Stimulated activated CD8-positive, alpha-beta memory T cell treated with anti-CD3 and anti-CD28 coated beads, Interleukin-12 subunit alpha, Interleukin-12 subunit beta, amount 100 ng/mL, for 24 hours (primary cell): Measurements from ENCODE around the gene MIX23.
A peak's percentile ranks its signal among the peaks of the same experiment; 100 is the strongest.
"Not testable (repeated sequence)": the region's sequence is repeated elsewhere in the genome, so short reads cannot be mapped to it uniquely, and the experiment has no call there.

Source experiments
- DNase-seq: peaks from one replicate; pipeline ENCODE4 v3.0.0-alpha.2; 2020; ENCODE audit errors: extremely low read depth

The MIX23 gene

DNA sequence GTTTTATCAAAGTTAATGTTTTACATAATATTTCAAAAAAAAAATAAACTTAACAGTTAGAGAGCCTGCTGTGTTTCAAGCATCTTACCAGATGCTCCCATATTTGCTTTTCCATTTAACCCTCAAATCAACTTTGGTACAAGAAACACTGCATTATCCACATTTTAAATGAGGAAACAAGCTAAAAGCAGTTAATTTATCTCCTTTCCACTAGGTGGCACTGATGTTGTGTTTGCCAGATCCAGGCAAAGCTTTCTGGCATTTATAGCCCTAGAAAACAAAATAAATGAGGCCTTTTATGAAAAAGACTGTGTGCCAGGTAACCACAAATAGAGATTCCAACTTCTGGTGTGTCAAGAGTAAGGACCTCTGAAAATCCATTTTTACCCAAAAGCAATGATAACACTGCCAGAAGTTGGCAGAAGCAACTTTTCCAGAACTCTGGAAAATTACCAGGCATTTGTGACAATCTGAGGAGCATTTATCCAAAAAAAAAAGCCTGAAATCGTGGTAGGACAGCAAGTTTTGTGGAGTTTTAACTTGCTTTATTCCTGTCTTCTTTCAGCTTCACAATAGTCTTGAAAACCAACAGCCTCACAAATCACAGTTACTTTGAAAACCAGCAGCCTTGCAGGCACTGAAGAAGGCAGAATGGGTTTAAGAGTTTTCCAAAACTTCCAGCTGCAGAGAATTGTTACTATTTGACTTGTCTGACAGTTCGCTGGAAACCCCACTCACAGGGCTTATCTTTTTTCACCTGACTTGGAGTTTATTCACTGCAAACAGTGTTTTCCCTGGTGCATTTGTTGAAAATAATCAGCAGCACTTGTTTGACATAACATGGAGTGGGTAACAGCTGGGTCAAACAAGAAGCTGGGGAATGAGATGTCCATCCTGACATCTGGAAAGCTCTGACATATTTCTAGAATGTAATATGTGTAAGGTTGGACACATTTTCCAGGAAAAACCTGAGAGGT, 10.1 kb upstream of the MIX23 start:
- no peak for DNase-seq

DNA sequence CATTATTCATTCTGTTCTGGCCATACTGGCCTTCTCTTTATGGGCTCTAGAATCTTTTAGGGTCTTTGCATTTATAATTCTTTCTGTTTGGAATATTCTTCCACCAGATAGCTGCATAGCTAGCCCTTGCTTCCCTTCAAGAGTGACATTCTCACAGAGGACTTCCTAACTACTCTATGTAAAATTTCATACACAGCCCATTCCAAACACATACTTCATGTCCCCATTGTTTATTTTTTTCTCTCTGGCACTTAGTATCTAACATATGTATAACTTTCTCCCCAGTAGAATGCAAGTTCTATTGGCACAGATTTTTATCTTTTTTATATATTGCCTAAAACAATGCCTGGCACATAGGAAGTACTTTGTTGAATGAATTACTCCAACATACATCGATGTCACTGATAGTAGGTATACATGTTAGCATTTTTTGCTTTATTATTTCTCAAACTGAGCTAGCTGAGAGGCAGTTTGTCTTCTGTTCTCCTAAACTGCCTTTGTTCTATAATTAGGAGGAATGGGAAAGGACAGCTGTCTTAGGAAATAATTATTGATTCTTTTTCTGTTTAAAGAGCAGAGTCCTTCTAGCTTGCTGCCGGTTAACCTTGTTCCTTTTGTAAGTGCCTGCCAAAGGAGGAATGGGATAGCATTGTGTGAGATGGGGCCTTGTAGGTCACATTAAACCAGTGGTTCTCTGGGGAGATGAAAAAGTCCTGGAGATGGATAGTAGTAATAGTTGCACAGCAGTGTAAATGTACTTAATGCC, 8.8 kb upstream of the MIX23 start:
- DNase-seq, result no peak

DNA sequence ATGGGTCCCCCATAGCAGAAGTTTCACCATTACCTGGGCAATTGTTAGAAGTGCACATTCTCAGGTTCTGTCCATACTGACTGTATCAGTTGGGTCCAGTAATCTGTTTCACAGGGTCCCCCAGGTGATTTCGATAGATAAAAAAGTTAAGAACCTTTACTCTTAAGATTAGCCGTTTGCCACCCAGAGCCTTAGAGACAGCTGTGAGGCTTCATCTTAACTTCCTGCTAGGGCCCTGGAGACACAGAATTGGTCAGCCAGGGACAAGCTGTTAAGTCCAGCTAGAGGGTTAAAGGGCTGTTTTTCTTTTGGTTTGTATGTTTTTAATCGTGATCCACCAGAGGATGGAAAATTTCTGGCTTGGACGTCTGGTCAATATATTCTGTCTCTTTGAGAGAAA, 7.6 kb upstream of the MIX23 start:
- DNase-seq, result no peak

DNA sequence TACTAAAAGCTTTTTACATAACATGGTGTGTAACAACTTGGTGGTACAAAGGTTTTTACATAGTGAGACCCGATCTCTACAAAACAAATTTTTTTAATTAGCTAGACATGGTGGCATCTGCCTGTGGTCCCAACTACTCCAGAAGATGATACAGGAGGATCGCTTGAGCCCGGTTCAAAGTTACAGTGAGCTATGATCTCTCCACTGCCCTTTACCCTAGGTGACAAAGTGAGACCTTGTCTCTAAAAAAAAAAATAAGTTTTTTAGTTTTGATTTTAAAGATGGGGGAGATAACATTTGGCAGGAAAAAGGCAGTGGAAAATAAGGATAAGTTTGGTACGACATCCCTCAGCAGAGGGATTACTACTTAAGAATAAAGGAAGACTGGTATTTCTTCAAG, 6.9 kb upstream of the MIX23 start:
- DNase-seq, result no peak

DNA sequence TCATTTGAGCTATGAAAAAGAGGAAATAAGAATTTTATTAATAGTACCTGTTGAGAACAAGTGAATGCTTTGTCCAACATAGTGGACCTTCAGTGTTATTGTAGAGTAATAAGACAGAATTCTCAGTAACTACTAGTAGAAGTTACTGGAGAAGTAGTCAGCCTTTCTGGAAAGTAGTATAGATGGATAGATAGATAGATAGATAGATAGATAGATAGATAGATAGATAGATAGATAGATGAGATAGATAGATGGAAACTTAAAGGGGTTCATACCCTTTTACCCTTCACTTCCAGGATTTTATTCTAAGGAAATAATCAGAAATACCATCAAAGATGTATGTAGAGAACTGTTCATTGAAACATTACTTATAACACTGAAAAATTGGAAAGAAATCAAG, 6.2 kb upstream of the MIX23 start:
- no peak for DNase-seq

DNA sequence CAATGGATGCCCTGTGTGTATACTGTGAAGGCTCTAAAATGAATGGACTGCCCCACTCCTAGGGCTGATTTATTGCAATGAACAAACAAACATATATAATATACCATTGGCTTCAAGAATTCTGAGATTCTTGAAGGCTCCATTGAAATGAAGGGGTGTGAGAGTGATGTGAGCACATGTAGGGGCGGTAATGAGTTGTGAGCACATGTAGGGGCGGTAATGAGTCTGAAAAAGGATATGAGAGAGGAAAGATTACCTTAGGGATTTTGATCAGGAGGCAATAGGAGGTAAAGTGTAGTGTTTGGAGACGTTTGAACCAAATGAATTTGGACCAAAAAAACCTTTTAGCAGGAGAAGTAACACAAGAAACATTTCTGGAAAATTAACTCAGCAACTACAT, 4.7 kb upstream of the MIX23 start:
- DNase-seq, result no peak

DNA sequence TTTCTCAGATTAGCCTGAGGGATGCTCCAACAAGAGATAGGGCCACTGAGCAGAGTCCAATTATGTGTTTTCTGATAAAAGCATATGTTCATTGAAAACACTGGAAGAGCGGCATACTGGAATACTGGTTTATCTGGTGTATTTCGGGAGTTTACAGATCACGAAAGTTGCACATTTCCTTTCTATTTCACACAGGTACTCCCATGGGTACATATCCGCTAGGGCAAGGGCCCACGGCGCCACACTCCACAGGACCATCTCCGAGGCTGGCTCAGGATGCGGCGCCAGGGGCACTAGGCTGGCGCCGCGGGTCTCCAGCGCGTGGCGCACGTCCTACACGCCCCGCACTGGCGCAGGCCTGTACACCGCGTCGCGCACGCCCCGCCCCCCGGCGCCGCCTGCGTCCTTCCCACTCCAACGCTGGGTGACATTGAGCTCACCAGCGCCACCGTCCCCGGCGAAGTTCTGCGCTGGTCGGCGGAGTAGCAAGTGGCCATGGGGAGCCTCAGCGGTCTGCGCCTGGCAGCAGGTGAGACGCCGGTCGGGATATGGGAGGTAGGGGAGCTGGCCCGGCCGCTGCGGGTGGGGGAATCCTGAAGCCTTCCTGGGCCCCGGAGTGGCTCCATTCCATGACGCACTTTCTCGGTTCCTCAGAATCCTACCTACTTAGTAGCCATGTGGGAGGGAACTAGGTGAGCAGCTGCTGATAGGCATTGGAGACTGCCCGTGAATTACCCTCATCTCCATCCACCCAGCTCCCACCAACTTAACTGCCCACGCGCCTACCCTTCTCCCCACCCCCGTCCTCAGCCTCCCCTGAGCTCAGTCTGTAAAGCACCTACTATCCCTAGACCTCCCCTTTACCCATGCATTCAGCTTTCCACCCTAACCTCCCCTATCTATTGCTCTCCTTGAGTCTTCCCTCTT, 1.0 kb upstream of the MIX23 start, which contains the start of gene FAM162A:
Gene FAM162A, plus strand, starts transcription at position 412 of the 927 bp plus-strand sequence. Its CDS starts 84 bp downstream, at position 496.
- DNase-seq, result peak; percentile 78

DNA sequence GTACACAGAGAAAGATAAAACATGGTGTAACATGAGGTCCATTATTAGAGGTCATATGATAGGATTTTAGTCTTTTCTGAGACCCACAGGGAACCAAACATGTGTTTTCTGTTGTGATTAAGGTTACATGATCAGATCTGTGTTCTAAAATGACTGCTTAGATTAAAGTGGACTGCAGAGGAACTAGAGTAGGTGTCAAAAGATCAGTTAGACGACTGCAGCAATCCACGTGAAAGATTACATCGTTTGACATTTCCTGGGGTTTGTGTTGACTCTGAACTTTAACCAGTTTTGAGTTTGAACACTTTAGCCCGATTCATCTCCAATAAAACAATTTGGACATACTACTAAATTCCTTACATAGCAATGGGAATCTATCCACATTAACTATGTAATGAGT, 5.1 kb downstream of the MIX23 start:
- DNase-seq, result no peak

DNA sequence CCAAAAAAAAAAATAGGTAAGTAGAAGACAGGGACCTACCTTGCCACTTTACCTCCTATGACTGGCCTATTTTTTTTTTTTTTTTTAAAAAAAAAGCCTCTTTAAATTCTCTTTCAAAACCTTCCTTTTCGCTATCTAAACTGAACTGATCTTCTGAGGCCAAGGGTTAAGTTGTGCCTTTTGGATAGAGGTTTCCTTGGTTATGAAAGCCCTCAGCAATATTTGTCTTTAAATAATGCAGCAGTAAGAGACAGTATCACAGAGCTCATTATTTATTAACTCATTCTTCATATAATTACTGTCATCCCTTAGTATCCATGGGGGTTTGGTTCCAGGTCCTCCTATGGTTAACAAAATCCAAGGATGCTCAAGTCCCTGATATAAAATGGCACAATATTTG, 9.0 kb downstream of the MIX23 start:
- no peak for DNase-seq

DNA sequence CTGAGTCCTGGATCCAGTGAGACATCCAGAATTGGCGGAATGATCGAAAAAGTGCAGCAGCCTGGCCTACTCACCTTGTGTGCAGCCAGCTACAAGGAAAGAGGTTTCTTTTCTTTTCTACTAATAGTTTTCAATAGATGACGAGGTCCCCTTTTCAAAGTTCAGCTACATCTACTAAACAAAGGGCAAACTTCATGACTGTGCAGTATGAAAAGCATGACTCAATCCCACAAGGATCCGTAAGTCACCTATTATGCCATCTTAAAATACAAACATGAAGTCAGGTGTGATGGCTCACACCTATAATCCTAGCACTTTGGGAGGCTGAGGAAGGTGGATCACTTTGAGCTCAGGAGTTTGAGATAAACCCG, 16.7 kb downstream of the MIX23 start:
- DNase-seq, result no peak

DNA sequence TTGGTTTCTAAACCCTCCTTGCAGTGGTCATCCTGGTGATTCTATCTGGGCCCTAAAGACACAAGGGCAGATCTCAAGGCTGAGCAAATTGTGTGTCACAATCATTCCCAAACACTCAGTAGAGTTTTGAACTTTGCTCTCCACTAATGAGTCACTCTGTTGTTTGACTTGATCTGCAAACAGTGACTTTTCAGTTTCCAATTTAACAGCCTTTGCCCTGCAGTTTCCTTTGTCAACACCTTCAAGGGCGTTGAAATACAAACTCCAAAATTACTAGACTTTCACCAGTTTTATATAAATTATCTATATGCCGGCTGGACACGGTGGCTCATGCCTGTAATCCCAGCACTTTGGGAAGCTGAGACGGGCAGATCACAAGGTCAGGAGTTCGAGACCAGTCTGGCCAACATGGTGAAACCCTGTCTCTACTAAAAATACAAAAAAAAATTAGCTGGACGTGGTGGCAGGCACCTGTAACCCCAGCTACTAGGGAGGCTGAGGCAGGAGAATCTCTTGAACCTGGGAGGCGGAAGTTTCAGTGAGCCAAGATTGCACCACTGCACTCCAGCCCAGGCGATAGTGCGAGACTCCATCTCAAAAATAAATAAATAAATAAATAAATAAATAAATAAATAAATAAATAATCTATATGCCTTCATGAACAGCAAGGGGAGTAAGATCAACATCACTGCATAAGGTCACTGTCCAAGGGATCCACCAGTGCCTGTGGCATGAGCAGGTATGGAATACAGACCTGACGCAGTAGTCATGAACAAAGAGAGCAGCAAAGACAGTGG, 17.3 kb downstream of the MIX23 start:
- not testable (repeated sequence) for DNase-seq

DNA sequence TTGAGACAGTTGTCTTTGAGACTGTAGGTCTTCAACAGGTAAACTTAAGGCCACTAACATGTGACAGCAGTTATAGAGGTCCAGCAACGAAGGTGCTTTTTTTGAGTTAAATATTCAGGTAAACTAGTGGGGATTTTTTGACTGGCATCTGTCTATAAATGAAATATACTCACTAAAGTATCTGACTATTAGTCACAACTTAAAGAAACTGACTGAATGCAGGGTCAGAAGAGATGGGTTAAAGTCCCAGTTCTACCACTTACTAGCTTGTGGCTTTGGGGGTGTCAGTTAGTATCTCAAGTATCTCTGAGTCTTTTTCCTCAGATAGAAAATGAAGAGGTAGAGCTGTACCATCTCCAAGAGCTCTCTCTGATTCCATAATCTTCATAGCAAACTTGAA, 18.0 kb downstream of the MIX23 start:
- DNase-seq, result no peak

DNA sequence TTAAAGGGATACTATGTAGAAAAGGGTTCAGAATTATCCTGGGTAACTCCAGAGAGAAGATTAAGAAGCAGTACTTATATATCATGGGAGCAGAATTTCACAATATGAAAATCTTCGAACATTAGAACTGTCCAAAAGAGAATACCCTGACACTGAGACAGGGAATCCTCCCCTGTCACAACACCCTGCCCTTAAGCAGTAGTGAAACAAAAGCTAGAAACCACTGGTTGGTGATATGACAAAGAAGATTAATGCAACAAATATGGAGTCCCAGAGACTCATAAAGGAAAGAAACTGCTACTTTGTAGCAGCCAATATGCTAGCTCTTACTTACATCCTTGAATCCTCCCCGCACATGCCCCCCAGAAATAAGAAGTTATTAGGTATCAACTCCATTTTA, 18.5 kb downstream of the MIX23 start:
- no peak for DNase-seq

DNA sequence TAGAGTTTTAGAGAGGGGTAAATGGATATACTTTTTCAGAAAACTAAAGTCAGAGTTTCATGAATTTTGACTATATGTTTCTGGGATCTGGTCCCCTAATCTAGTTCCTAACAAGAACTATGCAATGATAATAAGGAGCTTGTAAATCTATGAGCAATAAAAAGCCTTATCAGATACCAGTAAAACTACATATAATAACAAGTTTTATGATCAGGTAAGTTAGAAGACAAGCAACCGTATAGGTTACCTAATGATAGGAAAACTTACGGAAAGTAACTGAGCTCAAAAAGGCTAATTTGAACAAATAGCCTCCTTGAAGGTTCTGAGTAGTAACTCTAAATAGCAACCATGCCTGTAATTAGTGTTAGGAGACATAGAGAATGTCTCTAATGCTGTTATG, 21.0 kb downstream of the MIX23 start:
- no peak for DNase-seq

DNA sequence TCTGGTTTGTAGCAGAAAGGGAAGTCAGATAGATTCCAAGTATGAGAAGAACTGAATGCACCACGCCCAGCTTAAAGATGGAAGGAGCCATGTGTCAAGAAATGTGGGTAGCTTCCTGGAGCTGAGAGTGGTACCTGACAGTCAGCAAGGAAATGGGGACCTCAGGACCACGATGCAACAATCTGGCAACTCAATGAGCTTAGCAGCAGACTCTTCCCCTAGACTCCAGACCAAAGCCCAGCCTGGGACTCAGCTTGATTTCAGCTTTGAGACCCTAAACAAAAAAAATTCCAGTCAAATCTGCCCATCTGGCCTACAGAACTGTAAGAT, 24.4 kb downstream of the MIX23 start:
- DNase-seq, result no peak

DNA sequence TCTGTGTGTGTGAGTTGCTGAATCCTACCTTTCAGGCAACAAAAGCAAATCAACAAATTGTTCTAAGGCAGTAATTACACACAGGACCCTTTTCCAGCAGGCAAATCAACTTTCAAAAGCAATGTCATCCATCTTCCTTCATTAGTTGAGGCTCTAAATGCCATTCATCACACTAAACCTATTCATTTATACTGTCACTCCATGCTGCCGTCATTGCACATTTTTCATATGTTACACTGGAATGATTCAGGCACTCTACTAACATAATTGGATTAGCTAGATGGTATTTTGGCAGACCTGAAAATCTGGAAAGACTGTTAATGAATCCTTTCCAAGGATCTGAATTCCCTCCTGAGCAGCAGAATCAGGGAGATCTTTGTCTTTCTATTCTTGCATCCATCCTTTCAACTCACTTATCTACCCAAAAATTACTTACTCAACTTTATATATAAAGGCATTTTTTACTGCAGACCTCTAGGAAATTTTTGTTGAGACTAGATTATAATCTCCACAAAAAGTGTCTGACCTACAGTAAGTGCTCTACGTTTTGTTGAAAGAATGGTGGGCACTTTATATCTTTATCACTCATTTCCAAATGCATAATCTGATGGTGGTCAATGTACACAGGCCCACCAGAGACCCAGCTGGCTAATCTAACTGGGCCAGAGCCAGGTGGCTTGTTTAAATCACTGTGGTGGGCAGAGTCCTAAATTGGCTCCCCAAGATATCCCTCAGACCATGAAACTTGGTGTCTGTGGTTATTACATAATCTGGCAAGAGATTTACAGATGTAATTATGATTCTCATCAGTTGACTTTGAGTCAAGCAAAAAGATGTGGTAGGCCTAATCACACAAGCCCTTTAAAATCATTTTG, 25.0 kb downstream of the MIX23 start:
- no peak for DNase-seq

DNA sequence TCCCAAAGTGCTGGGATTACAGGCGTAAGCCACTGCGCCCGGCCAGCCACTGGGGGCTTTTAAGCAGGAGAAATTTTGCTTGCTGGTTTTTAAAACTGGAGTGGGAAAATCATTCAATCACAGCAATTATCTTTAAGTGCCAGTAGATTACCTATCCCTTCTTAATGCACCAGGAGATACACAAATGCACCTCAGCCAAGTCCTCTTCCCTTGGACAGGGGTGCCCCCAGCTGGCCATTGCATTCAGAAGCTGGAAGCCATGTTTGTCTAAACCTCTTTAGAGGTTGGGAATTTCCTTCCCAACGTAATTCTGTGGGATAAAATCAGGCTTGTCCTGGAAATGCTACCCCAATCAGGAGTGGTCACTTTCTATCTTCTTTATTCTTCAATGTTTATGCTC, 26.6 kb downstream of the MIX23 start:
- DNase-seq, result no peak

DNA sequence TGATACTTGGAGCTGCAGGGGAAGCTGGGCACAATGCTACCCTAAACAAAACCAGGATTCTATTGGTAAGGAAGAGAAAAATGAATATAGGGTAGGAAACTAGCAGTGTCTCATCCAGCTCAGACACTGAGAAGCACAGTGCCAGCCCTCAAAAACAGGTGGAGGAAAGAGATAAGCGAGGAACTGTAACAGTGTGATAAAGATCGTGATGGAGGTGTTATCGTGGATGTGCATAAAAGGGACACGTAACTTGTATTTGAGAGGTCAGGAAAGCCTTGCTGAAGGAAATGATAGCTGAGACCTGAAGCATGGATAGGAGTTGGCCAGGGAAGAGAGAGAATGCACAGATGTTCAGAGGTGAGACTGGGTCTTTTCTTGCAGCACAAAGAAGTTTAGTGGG, 27.4 kb downstream of the MIX23 start:
- no peak for DNase-seq

DNA sequence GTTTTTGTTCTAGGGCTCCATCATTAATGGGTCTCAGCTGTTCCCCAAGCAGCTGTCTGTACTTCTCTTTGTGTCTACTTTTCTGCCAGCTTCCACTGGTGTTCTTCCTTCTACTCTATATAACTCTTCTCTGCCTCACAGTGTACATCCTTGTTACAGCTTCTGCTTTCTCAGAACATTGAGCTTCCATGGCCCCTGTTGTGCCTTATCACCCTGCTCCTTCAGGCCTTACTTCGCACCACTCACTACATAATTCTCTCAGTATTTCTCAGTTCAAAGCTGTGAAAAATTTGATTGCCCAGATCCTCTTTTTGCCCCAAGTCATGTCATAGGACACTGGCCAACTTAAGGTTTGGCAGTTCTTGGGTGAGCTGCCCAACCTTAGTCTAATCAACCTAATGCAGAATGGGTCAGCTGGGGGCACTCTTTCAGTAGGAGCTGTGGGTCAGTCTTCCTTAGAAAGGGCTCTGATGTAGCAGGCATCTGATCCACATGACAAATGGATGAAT, 29.1 kb downstream of the MIX23 start:
- no peak for DNase-seq

DNA sequence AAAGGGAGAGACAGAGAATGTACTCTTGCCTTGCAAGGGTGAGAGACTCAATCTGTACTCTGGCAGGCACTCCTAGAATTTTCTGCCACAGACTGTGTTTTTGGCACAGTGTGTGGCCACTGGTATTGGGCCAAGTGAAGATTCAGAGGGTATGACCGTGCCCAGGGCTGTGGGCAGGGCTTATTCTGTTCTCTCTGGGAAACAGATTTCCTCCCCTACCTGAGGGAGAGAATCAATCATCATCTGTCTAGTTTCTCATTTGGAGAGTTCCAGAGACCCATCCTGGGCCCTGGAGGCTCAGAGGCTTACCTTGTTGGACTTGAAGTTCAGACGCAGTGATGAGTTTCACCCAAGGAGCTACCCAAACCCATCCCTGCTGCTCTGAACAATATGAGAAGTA, 29.8 kb downstream of the MIX23 start:
- DNase-seq, result no peak
